K562 treated with DMSO at 1 percent for 24 hours (cell line): ENCODE measurements around the gene ATP5MK. TPM values are rescaled to one million over a fixed set of nuclear protein-coding genes. Genes with fewer than 3 reads are reported as not detected.

Experiments used
- total RNA-seq: library from RNA; unstranded; fragments of 300-600 nt; gene quantifications from 2 replicates; pipeline ENCODE4 v1.2.3, GENCODE V29; 2022; ENCODE audit warnings: low read depth; ENCODE audit not compliant: insufficient read depth

ATP5MK gene, protein sequence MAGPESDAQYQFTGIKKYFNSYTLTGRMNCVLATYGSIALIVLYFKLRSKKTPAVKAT
- total RNA-seq: 361 and 401 TPM in 2 replicates

DNA sequence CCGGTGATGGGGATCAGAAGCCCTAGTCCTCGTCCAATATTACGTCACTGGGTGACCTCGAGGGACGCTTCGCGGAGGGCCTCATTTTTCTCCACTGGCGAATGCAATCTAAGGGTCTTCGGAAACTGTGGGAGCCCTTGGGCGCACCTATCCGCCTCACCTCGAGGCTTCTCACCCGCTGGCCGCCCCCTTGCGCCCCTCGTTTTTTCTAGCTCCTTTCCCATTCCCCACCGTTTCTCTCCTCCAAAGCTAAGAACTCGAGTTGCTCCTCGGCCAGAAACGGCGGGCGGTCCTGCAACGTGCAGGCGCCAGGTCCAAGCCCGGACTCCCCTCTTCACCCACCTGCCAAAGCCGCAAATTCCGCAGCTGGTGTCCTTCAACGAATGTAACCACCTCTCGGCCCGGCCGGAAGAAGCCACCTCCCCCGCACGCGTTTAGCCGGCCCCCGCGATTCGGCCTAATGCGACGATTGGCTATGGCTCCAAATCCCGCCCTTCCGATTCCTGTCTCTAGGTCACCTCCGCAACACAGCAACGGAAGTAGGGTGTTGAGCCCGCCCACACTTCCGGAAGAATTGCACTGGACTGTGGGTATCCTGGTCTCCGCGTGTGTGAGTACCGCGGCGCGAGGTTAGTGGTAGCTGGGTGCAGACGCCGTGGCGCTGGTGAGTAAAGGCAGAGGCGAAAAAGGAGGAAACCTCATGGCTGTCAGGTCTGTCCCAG, at the start of gene ATP5MK, which contains the start of gene PDCD11:
Gene ATP5MK (minus strand): TSS at position 409 of the 722 bp plus-strand sequence. CDS start 4,018 bp downstream, outside the sequence.
Gene PDCD11 (plus strand): TSS at position 560 of the 722 bp plus-strand sequence. CDS start 1,801 bp downstream, outside the sequence.

DNA sequence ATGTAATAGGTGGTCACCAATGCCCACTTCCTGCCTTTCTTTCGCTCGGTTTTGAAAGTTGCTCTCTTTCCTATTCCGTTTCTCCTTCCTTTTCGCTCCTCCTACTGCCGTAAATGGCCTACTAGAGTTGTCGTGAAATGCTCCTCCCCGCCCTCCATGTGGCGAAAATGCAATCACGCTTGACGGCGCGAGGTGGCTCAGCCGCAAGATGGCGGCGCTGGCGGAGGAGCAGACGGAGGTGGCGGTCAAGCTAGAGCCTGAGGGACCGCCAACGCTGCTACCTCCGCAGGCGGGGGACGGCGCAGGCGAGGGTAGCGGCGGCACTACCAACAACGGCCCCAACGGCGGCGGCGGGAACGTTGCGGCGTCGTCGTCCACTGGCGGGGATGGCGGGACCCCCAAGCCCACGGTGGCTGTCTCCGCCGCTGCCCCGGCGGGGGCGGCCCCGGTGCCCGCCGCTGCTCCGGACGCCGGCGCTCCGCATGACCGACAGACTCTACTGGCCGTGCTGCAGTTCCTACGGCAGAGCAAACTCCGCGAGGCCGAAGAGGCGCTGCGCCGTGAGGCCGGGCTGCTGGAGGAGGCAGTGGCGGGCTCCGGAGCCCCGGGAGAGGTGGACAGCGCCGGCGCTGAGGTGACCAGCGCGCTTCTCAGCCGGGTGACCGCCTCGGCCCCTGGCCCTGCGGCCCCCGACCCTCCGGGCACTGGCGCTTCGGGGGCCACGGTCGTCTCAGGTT, 28.3 kb downstream of the ATP5MK start, which contains the start of gene TAF5:
Gene TAF5 (plus strand): TSS at position 195 of the 737 bp plus-strand sequence. CDS start 14 bp downstream, at position 209.

DNA sequence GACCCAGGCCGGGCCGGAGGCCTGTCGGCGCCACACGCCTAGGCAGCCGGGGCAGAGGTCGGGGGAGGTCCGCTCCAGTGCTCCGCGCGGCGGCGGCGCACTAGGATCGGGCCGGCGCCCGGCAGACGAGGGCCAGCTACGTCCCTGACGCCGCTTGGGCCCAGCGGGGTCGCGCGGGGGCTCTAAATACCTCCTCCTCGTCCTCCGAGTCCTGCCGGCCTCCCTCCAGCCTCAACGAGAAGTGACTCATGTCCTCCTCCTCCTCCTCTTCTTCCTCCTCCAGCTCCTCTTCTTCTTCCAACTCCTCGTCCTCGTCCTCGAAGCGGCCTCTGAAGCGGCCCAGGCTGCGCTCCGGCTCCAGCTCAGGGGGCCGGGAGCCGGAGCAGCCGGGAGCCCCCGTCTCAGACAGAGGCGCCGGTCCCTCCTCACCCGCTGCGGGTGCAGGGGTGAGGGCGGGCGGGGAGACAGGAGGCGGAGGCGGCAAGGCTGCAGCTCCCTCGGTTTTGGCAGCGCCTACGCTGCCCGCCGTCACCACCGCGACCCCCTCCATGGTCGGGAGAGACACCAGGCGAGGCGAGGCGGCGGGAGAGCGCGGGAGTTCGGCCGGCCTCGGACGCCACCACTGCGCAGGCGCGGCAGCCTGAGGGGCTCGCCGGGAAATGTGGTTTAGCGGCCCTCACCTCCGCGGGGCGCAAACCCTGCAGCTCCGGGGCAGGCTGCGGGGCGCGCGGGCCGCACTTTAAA, 45.6 kb downstream of the ATP5MK start, which contains the start of gene PCGF6:
Gene PCGF6 (minus strand): TSS at position 624 of the 744 bp plus-strand sequence. CDS start 74 bp downstream, at position 550.

Other genes with a start within 250 kb of the ATP5MK start
- gene NT5C2, start 203.2 kb downstream of the ATP5MK start, total RNA-seq: 40.6 and 41.5 TPM in 2 replicates
- not detected in 2 replicates for gene RPEL1, start 150.6 kb downstream of the ATP5MK start, total RNA-seq
- 0.13 TPM in 1 of 2 replicates, not detected in the other for gene INA, start 119.3 kb downstream of the ATP5MK start, total RNA-seq
- gene PCGF6, start 45.3 kb downstream of the ATP5MK start, total RNA-seq: 8.8 and 11.7 TPM in 2 replicates
- gene TAF5, start 28.5 kb downstream of the ATP5MK start, total RNA-seq: 8.9 and 9.2 TPM in 2 replicates
- gene PDCD11, start 151 bp upstream of the ATP5MK start, total RNA-seq: 19.1 and 22.1 TPM in 2 replicates
- 0.95 and 1.5 TPM in 2 replicates for gene CALHM2, start 55.9 kb upstream of the ATP5MK start, total RNA-seq
- not detected in 2 replicates for gene CALHM1, start 62.4 kb upstream of the ATP5MK start, total RNA-seq
- not detected in 2 replicates for gene CALHM3, start 82.8 kb upstream of the ATP5MK start, total RNA-seq
- 0.22 and 0.68 TPM in 2 replicates for gene NEURL1, start 97.2 kb upstream of the ATP5MK start, total RNA-seq